Stimulated activated CD4-positive, alpha-beta T cell treated with anti-CD3 and anti-CD28 coated beads, Interleukin-2, amount 100 ng/mL, for 48 hours (primary cell): ENCODE measurements around the gene CATSPERZ.
"Not testable (repeated sequence)": the region's sequence is repeated elsewhere in the genome, so short reads cannot be mapped to it uniquely, and the experiment has no call there.

Experiments used
- DNase-seq, 2 donors: peaks; one replicate each; pipeline ENCODE4 v3.0.0-alpha.2; 2020

Gene CATSPERZ

GRCh38 chr11:64321026-64321425 lies 20.9 kb downstream of the CATSPERZ start:
- DNase-seq, result no peak

- no peak for DNase-seq
Observed at GRCh38 chr11:64321533-64321932, 21.4 kb downstream of the CATSPERZ start.

GRCh38 chr11:64322925-64323260 lies 22.7 kb downstream of the CATSPERZ start:
- DNase-seq, result no peak

- no peak for DNase-seq
Observed at GRCh38 chr11:64323373-64323772, 23.2 kb downstream of the CATSPERZ start.

- not testable (repeated sequence) for DNase-seq
Observed at GRCh38 chr11:64323984-64324383, 23.8 kb downstream of the CATSPERZ start.

- no peak for DNase-seq
Observed at GRCh38 chr11:64324692-64325469, 24.7 kb downstream of the CATSPERZ start.

GRCh38 chr11:64327375-64327774 lies 27.2 kb downstream of the CATSPERZ start:
- DNase-seq, result no peak

- DNase-seq, result no peak
Observed at GRCh38 chr11:64327993-64328392, 27.8 kb downstream of the CATSPERZ start.

- no peak for DNase-seq
Observed at GRCh38 chr11:64330888-64331287, 30.7 kb downstream of the CATSPERZ start.

GRCh38 chr11:64331569-64332371 lies 31.6 kb downstream of the CATSPERZ start:
- DNase-seq, result peak; percentile 67 to 69

GRCh38 chr11:64333556-64333955 lies 33.4 kb downstream of the CATSPERZ start:
- no peak for DNase-seq

GRCh38 chr11:64334764-64335735 lies 34.9 kb downstream of the CATSPERZ start:
- DNase-seq, result peak in 1 of 2 donors; percentile 46

- no peak for DNase-seq
Observed at GRCh38 chr11:64337538-64338249, 37.5 kb downstream of the CATSPERZ start.

- no peak for DNase-seq
Observed at GRCh38 chr11:64338716-64339115, 38.6 kb downstream of the CATSPERZ start.

- DNase-seq, result no peak
Observed at GRCh38 chr11:64339286-64339685, 39.1 kb downstream of the CATSPERZ start.

GRCh38 chr11:64339754-64340408 lies 39.7 kb downstream of the CATSPERZ start, which contains the start of gene CCDC88B:
Gene CCDC88B, plus strand, starts transcription at chr11:64340204. Its CDS starts 63 bp downstream, at chr11:64340267.
- peak; percentile 62 to 74 for DNase-seq

GRCh38 chr11:64340671-64341335 lies 40.6 kb downstream of the CATSPERZ start:
- peak; percentile 77 to 89 for DNase-seq

GRCh38 chr11:64341429-64341828 lies 41.3 kb downstream of the CATSPERZ start:
- DNase-seq, result no peak

GRCh38 chr11:64341851-64342791 lies 42.0 kb downstream of the CATSPERZ start:
- DNase-seq, result peak; percentile 93 to 95
